Endometrial microvascular endothelial cells (primary cell): ENCODE measurements around the gene RAB20. TPM values are rescaled to one million over a fixed set of nuclear protein-coding genes. Genes with fewer than 3 reads are reported as not detected.

ENCODE experiments used
- in situ Hi-C: cut with HindIII; loops from 2 replicates; pipeline ENCODE4 v1.10.0; 2017; ENCODE audit warnings: low sequenced_read_pairs, low pct_unique_long_range_greater_than_20kb; ENCODE audit errors: inconsistent ontology term
- total RNA-seq: library from RNA; depleted of rRNA; stranded (reverse); fragments of >200 nt; gene quantifications from one replicate; pipeline ENCODE4 v1.2.3, GENCODE V29; 2015; ENCODE audit errors: inconsistent ontology term

Gene RAB20
- total RNA-seq, 1 donor from 2014 or later = 9.6 TPM

DNA sequence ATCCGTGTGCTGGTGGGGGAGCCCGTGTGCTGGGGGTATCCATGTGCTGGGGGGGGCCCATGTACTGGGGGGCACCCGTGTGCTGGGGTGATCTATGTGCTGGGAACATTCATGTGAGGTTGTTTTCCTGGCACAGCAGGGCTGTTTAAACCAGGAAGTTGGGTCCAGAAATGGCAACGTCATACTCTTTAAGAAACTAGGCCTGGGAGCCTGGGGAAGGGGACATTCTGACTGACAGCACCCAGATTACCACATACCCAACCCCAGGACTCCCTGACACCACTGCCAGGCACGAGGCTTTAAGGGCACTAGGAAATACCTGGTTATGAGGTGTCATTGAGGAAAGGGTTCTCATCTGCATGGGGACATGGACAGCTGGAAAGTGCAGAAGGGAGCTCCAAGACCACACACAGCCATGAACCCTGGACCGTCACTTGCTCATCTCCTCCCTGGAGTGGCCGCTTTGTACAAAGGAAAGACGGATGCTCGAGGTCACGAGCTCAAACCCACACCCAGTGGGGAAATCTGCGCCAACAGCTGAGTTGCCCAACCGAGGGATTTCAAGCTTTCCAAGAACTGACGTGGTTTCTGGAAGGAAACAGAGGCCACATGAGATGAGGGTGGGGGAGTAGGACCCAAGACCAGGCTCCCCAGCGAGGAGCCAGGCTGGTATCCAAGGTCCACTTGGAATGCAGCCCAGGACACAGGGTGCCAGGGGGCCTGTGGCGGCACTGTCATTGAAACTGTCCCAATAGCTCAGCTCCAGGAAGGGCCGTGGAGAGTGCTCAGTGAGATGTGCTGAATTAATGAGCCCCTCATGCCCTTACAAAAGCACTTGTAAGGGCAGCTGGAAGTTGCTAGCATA is 40.9 kb downstream of the RAB20 start:
- in situ Hi-C loops = no loop called here

DNA sequence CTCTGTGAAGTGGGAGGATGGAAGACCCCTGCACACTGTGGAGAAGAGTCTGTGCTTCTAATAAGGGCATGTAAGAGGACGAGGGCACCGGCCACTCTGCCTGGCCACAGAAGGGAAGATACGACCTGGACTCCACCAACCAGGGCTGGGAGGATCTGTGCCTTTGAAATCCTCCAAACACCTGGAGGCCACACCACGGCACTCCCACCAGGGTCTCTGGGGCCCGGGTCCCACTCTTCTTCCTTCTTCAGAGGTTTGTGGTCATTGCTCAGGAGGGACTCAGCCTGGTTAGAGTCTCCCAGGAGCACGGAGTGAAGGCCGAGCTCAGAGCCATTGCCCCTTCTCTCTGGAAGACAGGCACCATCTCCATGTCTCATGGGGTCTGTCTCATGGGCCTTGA is 42.0 kb downstream of the RAB20 start:
- in situ Hi-C loops = no loop called here

DNA sequence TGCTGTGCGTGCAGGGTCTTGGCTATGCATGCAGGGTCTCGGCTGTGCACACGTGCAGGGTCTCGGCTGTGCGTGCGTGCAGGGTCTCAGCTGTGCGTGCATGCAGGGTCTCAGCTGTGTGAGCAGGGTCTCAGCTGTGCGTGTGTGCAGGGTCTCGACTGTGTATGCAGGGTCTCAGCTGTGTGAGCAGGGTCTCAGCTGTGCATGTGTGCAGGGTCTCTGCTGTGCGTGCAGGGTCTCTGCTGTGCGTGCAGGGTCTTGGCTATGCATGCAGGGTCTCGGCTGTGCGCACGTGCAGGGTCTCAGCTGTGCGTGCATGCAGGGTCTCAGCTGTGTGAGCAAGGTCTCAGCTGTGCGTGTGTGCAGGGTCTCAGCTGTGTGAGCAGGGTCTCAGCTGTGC is 42.5 kb downstream of the RAB20 start:
- in situ Hi-C loops = no loop called here

DNA sequence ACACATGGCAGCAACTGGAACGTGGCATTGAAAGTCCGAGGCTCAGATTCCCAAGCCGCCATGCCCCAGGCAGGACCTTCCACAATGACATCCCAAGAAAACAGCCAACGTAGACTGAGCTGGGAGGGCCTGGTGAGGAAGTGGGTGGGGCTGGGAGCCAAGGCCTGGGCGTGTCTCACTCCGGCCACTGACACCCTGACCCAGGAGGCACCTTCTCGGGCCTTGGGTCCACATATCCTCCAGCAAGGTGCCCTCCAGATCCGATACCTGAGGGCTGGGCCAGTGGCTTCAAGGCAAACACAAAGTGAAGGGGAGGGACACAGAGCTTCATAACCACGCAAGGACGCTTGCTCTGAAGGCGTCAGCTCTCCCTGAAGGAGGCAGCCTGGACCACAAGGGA is 43.0 kb downstream of the RAB20 start:
- in situ Hi-C loops = no loop called here

- in situ Hi-C loops = no loop called here
Observed at GRCh38 chr13:110518226-110518525, 43.3 kb downstream of the RAB20 start.

DNA sequence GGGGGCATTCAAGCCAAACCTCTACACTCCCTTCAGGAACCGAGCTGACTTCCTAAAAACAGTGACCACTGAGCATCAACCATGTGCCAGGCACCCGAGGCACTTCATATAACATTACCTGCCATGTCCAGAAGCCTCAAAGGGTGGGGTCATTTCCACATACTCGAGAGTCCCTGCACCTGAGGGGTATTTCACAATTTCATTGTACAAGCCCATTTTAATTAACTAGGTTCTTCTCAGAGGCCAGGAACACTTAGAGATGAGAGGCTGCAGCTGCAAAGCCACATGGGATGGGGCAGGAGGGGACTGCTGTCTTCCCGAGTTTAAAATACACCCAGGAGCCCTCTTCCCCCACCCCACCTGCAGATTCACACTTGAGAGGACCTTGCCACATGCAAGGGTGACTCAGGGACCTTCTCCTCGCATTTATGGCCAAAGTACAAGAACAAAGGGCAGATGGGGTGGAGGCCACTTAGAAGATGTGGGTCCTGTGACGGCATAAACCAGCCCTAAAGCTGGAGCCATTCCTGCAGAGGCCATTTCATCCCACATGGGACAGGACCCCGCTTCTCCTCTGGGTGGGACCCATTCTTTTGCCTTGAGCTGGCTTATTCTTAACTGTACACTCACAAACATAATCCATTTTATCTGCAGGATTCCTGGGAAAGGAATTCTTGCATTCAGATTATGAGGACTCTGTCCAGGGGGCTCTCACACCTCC is 43.9 kb downstream of the RAB20 start:
- in situ Hi-C loops = no loop called here

- in situ Hi-C loops = no loop called here
Observed at GRCh38 chr13:110516500-110516899, 45.0 kb downstream of the RAB20 start.

DNA sequence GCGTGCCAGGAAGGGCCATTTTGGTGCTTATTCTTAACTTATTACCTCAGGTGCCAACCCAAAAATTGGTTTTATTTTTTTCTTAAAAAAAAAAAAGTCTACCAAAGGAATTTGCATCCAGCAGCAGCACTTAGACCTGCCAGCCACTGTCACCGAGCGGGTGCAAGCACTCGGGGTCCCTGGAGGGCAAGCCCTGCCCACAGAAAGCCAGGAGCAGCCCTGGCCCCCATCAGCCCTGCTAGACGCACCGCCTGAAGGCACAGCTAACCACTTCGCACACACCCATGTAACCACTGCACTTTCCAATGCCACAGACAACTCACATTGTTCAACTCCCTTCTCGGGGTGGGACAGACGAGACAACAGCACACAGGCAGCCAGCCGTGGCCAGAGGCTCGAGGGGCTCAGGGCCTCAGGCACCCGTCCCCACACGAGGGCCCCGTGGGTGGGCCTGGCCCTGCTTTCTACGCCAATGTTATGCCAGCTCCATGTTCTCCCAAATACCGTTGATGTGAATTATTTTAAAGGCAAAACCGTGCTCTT is 49.3 kb downstream of the RAB20 start:
- in situ Hi-C loops = no loop called here

DNA sequence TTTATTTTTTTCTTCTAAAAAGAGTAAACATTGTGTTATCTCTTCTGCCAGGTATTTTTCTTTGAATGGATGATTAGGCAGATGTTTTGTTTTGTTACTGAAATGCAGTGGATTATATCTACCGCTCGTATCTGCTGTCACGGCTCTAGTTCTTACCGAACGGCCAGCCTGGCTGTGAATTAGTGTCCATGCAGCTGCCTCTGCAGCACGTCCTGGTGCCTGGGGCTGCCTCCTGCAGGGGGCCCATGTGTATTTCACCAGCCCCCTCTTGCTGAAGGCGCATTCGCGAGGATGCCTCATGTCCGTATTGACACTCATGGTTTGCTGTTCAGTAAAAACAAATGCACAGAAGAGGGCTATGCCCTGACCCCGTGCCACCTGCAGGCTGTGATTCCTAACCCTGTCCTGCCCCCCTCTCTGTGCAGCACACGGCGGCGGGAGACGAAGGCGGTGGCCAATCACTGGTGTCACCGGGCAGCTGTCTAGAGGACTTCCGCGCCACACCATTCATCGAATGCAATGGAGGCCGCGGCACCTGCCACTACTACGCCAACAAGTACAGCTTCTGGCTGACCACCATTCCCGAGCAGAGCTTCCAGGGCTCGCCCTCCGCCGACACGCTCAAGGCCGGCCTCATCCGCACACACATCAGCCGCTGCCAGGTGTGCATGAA is 49.9 kb downstream of the RAB20 start:
- in situ Hi-C loops = no loop called here

DNA sequence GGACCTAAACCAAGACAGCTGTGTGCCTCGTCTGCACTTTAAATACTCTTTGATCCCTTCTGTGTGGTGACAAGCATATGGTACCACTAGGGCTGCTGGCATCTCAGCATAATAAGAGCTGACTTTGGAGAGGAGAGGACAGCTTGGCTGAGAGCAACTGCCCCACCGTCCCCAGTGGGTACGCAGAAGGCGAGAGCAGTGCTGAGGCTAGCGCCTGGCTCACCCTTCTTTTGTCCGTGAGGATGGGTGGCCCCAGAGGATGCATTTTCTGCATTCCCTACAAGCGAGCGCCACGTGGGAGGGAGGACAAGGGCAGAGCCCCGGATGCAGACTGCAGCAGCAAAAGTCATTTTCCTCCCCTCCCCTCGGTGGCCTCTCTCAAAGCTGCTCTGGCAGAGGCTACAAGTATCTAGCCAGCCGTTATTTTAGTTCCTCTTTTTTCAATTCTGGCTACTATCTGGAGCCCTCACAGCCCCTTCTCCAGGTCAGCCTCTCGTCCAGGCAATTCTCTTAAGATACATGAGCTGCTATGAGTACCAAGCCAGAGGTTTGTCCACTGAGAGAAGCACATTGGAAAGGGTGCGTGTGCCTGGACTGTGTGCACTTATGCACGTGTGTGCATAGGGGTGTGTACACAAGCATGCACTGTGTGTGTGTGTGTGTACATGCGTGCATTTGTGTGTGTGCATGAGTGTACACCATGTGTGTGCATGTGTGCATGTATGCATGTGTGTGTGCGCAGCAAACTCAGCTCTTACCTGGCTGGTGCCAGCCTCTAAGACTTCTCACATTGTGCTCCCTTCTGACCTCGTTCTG is 51.3 kb downstream of the RAB20 start:
- in situ Hi-C loops = no loop called here

DNA sequence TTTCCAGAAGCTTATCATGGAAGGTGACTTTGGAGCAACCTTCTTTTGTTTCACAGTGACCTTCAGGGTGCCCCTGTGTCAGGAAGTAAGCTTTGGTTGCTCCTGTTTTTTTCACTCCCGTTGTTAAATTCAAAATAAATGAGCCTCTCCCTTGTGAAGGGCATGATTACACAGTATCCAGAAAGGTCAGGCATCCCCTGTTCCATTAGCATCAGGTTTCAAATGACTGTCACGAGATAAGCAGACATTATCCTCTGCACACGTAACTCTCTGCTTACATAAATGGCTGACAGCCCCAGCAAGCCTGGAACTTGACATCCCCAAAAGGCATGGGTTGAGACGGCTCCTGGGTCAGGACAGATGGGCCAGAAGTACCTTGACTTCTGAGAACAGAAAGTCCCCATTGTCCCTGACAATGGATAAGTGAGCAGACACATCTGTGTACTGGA is 52.0 kb downstream of the RAB20 start:
- in situ Hi-C loops = no loop called here

DNA sequence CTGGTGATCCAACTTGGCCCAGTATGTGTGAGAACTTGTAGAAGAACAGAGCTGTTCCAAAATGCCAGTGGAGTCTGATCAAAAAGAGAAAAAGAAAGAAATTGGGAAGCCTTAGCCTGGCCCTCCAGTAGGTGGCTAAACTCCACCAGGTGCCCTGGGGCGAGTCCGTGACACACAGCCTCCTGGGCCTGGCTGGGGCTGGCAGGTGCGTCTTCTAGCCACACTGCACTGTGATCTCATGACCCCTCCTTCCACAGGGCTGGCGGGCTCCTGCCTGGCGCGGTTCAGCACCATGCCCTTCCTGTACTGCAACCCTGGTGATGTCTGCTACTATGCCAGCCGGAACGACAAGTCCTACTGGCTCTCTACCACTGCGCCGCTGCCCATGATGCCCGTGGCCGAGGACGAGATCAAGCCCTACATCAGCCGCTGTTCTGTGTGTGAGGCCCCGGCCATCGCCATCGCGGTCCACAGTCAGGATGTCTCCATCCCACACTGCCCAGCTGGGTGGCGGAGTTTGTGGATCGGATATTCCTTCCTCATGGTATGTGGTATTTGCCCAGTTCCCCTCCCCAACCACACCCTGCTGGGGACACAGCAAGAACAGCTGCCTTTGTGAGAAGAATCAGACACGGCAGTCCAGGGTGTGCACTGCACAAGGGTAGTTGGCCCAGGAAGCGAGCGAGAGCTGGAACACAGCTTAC is 53.7 kb downstream of the RAB20 start:
- in situ Hi-C loops = no loop called here

DNA sequence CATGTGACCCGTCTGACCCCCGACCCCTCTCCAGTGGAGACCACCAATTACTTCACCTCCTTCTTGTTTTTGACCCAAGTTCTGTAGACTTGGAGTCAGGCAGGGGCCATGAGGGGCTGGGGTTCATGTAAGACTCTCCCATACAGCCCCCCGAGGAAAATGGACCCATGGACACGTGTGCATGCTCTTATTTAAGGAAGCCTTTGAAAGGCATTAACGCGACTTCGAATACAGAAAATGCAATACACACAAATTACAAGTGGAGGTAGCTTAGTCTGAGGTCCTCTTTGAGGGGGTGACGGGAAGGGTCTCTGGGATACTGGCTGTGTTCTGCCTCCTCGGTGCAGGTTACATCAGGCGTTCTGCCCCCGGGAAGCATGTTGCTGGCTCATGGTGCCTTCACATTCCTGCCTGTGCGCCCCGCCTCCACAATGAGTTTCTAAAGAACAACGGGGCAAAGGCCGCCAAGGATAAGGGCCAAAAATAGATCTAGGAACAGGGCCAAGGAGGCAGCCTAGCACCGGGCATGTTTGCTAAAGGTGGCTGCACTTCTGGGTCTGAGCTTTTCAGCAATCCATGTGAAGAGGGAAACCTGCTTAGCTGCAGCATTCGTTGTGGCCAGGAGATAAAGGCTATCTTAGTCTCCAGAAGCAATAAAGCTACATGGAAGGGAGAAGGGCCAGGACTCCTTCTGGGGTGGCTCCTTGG is 54.5 kb downstream of the RAB20 start:
- in situ Hi-C loops = no loop called here

DNA sequence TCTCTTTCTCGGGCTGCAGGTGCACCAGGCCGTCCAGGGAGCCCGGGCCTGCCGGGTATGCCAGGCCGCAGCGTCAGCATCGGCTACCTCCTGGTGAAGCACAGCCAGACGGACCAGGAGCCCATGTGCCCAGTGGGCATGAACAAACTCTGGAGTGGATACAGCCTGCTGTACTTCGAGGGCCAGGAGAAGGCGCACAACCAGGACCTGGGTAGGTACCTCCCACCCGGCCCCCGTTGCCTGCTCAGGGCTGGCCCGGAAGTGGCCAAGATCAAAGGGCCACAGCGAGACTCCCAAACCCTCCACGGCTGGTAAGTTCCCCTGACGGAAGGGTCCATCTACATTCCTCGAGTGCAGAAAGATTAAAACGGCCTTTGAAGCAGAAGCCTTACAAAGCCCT is 55.1 kb downstream of the RAB20 start:
- in situ Hi-C loops = no loop called here

DNA sequence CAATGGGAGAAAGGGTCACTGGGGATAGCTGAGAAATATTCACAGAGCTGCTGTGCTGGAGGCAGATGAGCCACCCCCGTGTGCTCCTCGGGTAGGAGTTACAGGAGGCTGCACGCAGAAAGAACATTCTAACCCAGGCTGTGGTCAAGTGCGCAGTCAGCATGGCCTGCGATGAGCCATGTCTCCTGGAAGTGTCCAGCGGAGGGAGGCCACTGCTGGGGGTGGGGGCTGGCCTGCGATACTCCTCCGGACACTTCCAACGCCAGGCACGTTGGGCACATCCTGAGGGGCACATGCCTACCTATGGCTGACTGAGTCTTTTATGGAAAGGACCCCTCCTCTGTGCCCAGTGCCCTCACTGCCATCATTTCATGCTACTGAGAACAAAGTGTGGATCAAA is 55.9 kb downstream of the RAB20 start:
- in situ Hi-C loops = no loop called here

DNA sequence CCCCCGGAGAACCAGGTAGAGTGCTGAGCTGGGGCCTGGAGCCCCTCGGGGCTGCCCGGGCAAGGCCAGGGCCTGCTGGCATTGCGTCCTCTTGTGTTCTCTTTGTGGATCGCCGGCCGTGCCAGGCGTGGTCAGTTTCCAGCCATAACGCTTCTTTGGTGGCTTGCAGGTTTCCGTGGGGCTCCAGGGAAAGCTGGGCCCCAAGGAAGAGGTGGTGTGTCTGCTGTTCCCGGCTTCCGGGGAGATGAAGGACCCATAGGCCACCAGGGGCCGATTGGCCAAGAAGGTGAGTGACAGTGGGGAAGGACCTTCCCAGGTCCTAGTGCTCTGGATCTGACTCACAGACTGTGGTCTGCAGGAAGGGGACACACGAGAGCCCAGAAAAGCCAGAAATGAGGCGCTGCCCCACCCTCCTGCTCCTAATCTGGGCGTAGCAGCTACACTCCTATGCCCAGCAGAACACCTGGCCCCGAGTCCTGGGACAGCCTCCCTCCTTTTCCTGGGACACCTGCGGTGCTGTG is 57.5 kb downstream of the RAB20 start:
- in situ Hi-C loops = no loop called here

- in situ Hi-C loops = no loop called here
Observed at GRCh38 chr13:110503037-110503901, 58.3 kb downstream of the RAB20 start.
